GM13976 (cell line): ENCODE measurements around the gene ATP10A.

Source experiments
- DNase-seq: peaks from one replicate; pipeline ENCODE4 v3.0.0; 2012; ENCODE audit warnings: low spot score
- CTCF ChIP-seq: IDR thresholded peaks from 2 replicates; pipeline ENCODE4 v1.5.1; 2012; ENCODE audit warnings: borderline replicate concordance, mild to moderate bottlenecking; ENCODE audit not compliant: insufficient read depth; ENCODE audit errors: extremely low read depth, missing control alignments, control extremely low read depth
- in situ Hi-C: fragments of 300-500 bp; cut with MboI; formaldehyde crosslinking; loops from one replicate; pipeline ENCODE4 v1.12.0; 2022; ENCODE audit warnings: low sequenced_read_pairs, mixed read lengths, inconsistent platforms; ENCODE audit not compliant: unreplicated experiment

Gene ATP10A

GRCh38 chr15:25783134-25783533, 80.0 kb downstream of the ATP10A start:
- DNase-seq: no peak
- TF ChIP-seq CTCF: no peak
- in situ Hi-C loops: no loop called here

GRCh38 chr15:25780479-25781255, 82.5 kb downstream of the ATP10A start:
- in situ Hi-C loops: no loop called here
- no peak for TF ChIP-seq CTCF
- no peak for DNase-seq

- no peak for DNase-seq
- in situ Hi-C loops: no loop called here
- TF ChIP-seq CTCF: no peak
Observed at GRCh38 chr15:25778161-25778560, 85.0 kb downstream of the ATP10A start.

GRCh38 chr15:25777037-25777436, 86.1 kb downstream of the ATP10A start:
- in situ Hi-C loops: no loop called here
- no peak for TF ChIP-seq CTCF

GRCh38 chr15:25776071-25776746, 86.9 kb downstream of the ATP10A start:
- in situ Hi-C loops: no loop called here
- no peak for TF ChIP-seq CTCF
- DNase-seq: no peak

More at GRCh38 chr15:25777037-25777436, 86.1 kb downstream of the ATP10A start:
- DNase-seq: no peak

GRCh38 chr15:25775317-25775912, 87.7 kb downstream of the ATP10A start:
- no peak for DNase-seq
- in situ Hi-C loops: no loop called here
- TF ChIP-seq CTCF: no peak
